PC-3 (cell line): ENCODE results near the gene LRRC59. TPM values are rescaled to one million over a fixed set of nuclear protein-coding genes. Genes with fewer than 3 reads are reported as not detected.

Source experiments
- ATAC-seq: fragments of 200-7000 bp; cut with Tn5 transposase; 2 replicates; pipeline ENCODE4 v1.9.1; 2020; ENCODE audit warnings: mild to moderate bottlenecking, moderate library complexity
- BruUV-seq: library from RNA; stranded (reverse); fragments of 400-500 nt; replicated peaks from 2 replicates; lab custom pipeline; 2021; lab: Mats Ljungman, UMichigan
- CTCF ChIA-PET: fragments of 300-600 bp; sonication (Branson Sonifier 250); formaldehyde crosslinking; loops from one replicate; lab custom pipeline; 2022; ENCODE audit warnings: antibody characterized with exemption; lab: Charles Lee
- POLR2A ChIA-PET: fragments of 300-600 bp; sonication (Branson Sonifier 250); formaldehyde crosslinking; loops from one replicate; lab custom pipeline; 2022; ENCODE audit warnings: antibody characterized with exemption; ENCODE audit not compliant: unreplicated experiment; lab: Charles Lee
- DNase-seq: peaks from one replicate; pipeline ENCODE4 v3.0.0-alpha.2; 2015
- H2AFZ ChIP-seq: fragments of 300-600 bp; sonication (generic); 2 replicates; pipeline ENCODE4 v1.6.0; 2016; ENCODE audit warnings: antibody characterized with exemption, low read length
- H3F3A ChIP-seq: fragments of 300-600 bp; sonication (generic); one replicate; pipeline ENCODE4 v1.6.0; 2017; ENCODE audit warnings: antibody characterized with exemption, low read length, control low read depth, mild to moderate bottlenecking; ENCODE audit not compliant: unreplicated experiment
- H3K27ac ChIP-seq: fragments of 300-600 bp; sonication (generic); 2 replicates; pipeline ENCODE4 v1.5.1; 2016; ENCODE audit warnings: mild to moderate bottlenecking, low read length
- H3K27me3 ChIP-seq: fragments of 300-600 bp; sonication (generic); 2 replicates; pipeline ENCODE4 v1.6.1; 2016; ENCODE audit warnings: low read length, mixed read lengths
- H3K36me3 ChIP-seq: fragments of 300-600 bp; sonication (generic); 2 replicates; pipeline ENCODE4 v1.6.1; 2016; ENCODE audit warnings: low read depth, mixed run types, low read length, mixed read lengths
- H3K4me1 ChIP-seq: fragments of 300-600 bp; sonication (generic); 2 replicates; pipeline ENCODE4 v1.5.1; 2016; ENCODE audit warnings: low read length; ENCODE audit not compliant: insufficient read depth
- H3K4me2 ChIP-seq: fragments of 300-600 bp; sonication (generic); 2 replicates; pipeline ENCODE4 v1.6.0; 2016; ENCODE audit warnings: low read length
- H3K4me3 ChIP-seq: fragments of 300-600 bp; sonication (generic); 2 replicates; pipeline ENCODE4 v1.5.1; 2016; ENCODE audit warnings: mild to moderate bottlenecking, low read length, mixed read lengths
- H3K79me2 ChIP-seq: fragments of 300-600 bp; sonication (generic); 2 replicates; pipeline ENCODE4 v1.6.1; 2017; ENCODE audit warnings: low read length, mixed read lengths
- H3K9ac ChIP-seq: fragments of 300-600 bp; sonication (generic); 2 replicates; pipeline ENCODE4 v1.6.0; 2016; ENCODE audit warnings: mild to moderate bottlenecking, low read length
- H3K9me2 ChIP-seq: fragments of 300-600 bp; sonication (generic); replicated peaks from 2 replicates; pipeline ENCODE4 v1.6.1; 2016; ENCODE audit warnings: mixed run types, low read length, mixed read lengths
- H3K9me3 ChIP-seq: fragments of 300-600 bp; sonication (generic); 2 replicates; pipeline ENCODE4 v1.6.1; 2016; ENCODE audit warnings: low read length, mixed read lengths
- H4K20me1 ChIP-seq: fragments of 300-600 bp; sonication (generic); 2 replicates; pipeline ENCODE4 v1.6.1; 2016; ENCODE audit warnings: low read length, mixed read lengths
- CTCF ChIP-seq: fragments of 300-600 bp; sonication (generic); conservative IDR thresholded peaks from 2 replicates; pipeline ENCODE4 v1.5.1; 2017; ENCODE audit warnings: antibody characterized with exemption, low read depth, mild to moderate bottlenecking, low read length
- EZH2 ChIP-seq: fragments of 300-600 bp; sonication (generic); IDR thresholded peaks from one replicate; pipeline ENCODE4 v1.6.1; 2017; ENCODE audit warnings: antibody characterized with exemption, mild to moderate bottlenecking, low read length; ENCODE audit not compliant: unreplicated experiment
- intact Hi-C: fragments of 100-400 bp; cut with micrococcal nuclease; formaldehyde crosslinking; loops from 2 replicates; pipeline ENCODE4 v1.9.0; 2023
- total RNA-seq: library from RNA; depleted of rRNA; stranded (reverse); fragments of >200 nt; gene quantifications from 2 replicates; pipeline ENCODE4 v1.2.3, GENCODE V29; 2014

Gene LRRC59
- total RNA-seq, 1 experiment from 2014 or later: 324 TPM

GRCh38 chr17:50380369-50381259, 16.7 kb downstream of the LRRC59 start:
- CTCF ChIA-PET: no interaction called here

GRCh38 chr17:50379351-50380132, 17.8 kb downstream of the LRRC59 start:
- ChIA-PET CTCF (no interaction called here), POLR2A (interaction anchor here (0.7 kb wide), 1 partner anchor 375 kb away, joined by 3 read pairs; no protein-coding TSS in a partner anchor)
- Histone ChIP-seq H2AFZ (no peak overlapping the region), H3K27ac (no peak overlapping the region), H3K9me2 (no peaks in the 10 kb centered on the region), H3K4me2 (no peak overlapping the region), H3K4me3 (no peak overlapping the region), H3K9me3 (no peaks in the 10 kb centered on the region), H3K9ac (no peak overlapping the region), H4K20me1 (no peaks in the 10 kb centered on the region), H3K79me2 (no peaks in the 10 kb centered on the region), H3K4me1 (no peaks in the 10 kb centered on the region), H3K27me3 (no peaks in the 10 kb centered on the region), H3F3A (peaks cover 5% of the 10 kb centered on the region), H3K36me3 (peaks cover 46% of the 10 kb centered on the region)
- DNase-seq (no peak), ATAC-seq (peak; percentile 16)
- TF ChIP-seq CTCF: no peak
- BruUV-seq: TSS peak; percentile 2
- intact Hi-C loops: no loop called here

More at GRCh38 chr17:50380369-50381259, 16.7 kb downstream of the LRRC59 start:
- POLR2A ChIA-PET: no interaction called here
- no TSS peak for BruUV-seq
- Histone ChIP-seq H3K79me2 (no peaks in the 10 kb centered on the region), H3F3A (no peaks in the 10 kb centered on the region), H4K20me1 (no peaks in the 10 kb centered on the region), H3K27ac (no peak overlapping the region), H3K4me2 (no peak overlapping the region), H3K27me3 (no peaks in the 10 kb centered on the region), H3K4me1 (no peaks in the 10 kb centered on the region), H3K9me2 (no peaks in the 10 kb centered on the region), H3K9ac (no peak overlapping the region), H2AFZ (no peak overlapping the region), H3K9me3 (no peaks in the 10 kb centered on the region), H3K4me3 (no peak overlapping the region), H3K36me3 (peaks cover 57% of the 10 kb centered on the region)
- ATAC-seq (peak; percentile 19), DNase-seq (peak; percentile 36)
- no peak for TF ChIP-seq EZH2
- peak; percentile 47 for TF ChIP-seq CTCF
- intact Hi-C loops: no loop called here
